ENCODE measurements around the gene RAMP3.
A peak's percentile ranks its signal among the peaks of the same experiment; 100 is the strongest.

The RAMP3 gene

DNA sequence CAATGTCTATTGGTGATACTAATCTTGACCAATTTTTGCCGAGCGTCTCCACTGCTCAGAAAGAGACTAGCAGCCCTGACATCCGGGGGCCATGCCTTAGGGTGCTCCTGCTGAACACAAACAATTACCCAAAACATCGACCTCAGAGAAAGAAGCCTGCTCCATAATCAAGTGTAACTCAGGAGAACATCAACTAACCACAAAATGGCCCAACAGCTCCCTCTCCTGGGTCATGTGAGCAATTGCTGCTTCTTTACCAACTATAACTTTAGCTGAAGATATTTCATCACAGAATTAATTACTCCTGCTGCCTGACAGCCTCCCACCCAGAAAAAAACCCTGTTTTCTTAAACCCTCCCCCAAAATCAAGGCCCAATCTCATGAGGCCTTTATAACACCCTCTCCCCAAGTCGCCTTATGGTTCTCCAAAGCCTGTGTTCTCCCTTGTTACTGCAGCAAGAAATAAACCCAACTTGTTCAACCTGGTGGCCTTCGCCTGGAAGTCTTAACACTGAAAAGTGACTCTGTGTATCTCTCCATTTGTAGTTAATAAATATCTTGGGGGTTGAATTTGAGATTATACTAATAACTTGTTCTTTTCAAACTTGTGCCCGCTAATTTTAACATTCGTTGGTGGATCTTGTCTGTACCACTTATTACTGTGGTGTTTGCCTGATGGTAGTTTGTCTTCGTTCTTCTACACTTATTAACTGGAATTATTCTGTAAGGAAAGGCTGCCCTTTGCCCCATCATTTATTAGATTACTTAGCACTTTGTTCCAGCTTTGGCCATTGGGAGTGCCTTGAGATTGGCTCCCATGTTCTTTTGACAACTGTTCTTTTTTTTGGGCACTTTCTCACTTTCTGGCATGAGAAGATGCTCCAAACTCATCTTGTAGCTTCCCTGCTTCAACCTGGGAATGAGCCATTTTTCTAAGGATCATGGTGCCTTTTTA lies 21.2 kb upstream of the RAMP3 start:
- peak; percentile 84 to 88 for DNase-seq (ENCODE audit: low read depth in 1 of 2, low spot score in 1 of 2)
- in situ Hi-C loops (cut with HindIII; ENCODE audit: low pct_unique_long_range_greater_than_20kb, low sequenced_read_pairs), result no loop called here
- no peak for TF ChIP-seq JUND (IDR thresholded peaks at IDR 0.05; ENCODE audit: low read depth)

DNA sequence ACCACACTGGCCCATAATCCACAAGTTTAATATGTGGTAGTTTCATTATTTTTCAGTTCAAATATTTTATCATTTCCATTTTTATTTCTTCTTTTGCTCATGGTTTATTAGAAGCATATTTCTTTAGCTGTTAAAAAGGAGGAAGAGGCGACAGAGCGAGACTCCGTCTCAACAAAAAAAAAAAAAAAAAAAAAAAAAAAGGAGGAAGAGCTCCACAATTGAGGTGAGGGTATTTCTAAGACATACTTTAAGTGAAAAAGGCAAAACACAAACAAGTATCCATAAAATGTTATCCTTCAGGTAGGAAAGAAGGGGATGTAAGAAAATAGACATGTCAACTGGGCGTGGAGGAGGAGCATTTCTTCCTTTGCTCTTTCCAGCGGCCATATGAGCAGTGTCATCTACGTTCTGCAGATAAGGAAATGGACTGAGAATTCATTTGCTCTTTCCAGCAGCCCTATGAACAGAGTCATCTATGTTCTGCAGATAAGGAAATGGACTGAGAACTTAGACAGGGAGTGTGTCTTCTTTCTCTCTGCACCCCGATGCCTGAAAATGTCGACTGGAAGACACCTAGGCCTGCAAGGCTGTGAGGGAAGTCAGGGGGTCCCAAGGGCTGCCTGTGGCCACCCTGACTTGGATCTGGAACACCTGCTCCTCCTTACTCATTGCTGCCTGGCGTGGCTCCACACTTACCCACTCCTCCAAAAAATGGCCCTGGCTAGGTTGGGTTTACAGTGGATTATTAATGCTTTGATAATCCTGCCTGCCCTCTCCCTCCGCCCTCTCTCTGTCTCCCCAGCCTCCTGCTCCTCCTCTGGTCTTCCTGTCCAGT lies 18.9 kb upstream of the RAMP3 start:
- TF ChIP-seq JUND (IDR thresholded peaks at IDR 0.05; ENCODE audit: low read depth), result no peak
- DNase-seq (ENCODE audit: low read depth in 1 of 2, low spot score in 1 of 2), result no peak
- in situ Hi-C loops (cut with HindIII; ENCODE audit: low pct_unique_long_range_greater_than_20kb, low sequenced_read_pairs), result no loop called here

DNA sequence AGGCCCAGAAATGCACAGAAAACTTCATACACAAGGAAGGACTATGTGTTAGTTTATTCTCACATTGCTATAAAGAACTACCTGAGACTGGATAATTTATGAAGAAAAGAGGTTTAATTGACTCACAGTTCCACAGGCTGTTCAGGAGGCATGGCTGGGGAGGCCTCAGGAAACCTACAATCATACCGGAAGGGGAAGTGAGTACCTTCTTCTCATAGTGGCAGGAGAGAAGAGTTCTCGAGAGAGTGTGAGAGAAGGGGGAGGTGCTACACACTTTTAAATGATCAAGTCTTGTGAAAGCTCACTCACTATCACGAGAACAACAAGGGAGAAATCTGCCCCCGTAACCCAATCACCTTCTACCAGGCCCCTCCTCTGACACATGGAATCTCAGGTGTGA lies 16.8 kb upstream of the RAMP3 start:
- in situ Hi-C loops (cut with HindIII; ENCODE audit: low pct_unique_long_range_greater_than_20kb, low sequenced_read_pairs), result no loop called here
- TF ChIP-seq JUND (IDR thresholded peaks at IDR 0.05; ENCODE audit: low read depth), result no peak
- no peak for DNase-seq (ENCODE audit: low read depth in 1 of 2, low spot score in 1 of 2)

DNA sequence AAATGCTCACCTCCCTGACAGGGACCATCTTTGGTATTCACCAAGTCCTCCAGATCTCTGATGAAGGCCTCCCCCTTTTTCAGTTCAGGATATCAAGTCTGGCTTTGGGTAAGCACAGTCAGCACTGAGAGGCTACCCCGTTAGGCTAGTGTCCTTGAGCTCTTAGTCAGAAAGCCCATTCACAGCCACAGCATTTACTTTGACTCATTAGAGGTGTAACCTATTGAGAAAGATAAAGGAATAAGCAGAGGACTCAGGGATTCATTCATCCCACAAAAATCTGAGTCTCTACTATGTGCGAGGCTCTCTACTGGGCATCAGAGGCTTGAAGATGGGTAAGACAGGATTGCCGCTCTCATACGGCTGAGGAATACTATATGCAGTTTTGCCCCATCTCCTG lies 14.0 kb upstream of the RAMP3 start:
- in situ Hi-C loops (cut with HindIII; ENCODE audit: low pct_unique_long_range_greater_than_20kb, low sequenced_read_pairs), result no loop called here
- DNase-seq (ENCODE audit: low read depth in 1 of 2, low spot score in 1 of 2), result no peak
- no peak for TF ChIP-seq JUND (IDR thresholded peaks at IDR 0.05; ENCODE audit: low read depth)

- no peak for TF ChIP-seq JUND (IDR thresholded peaks at IDR 0.05; ENCODE audit: low read depth)
- no peak for DNase-seq (ENCODE audit: low read depth in 1 of 2, low spot score in 1 of 2)
- in situ Hi-C loops (cut with HindIII; ENCODE audit: low pct_unique_long_range_greater_than_20kb, low sequenced_read_pairs), result no loop called here
These were observed 11.7 kb upstream of the RAMP3 start for GRCh38 chr7:45145881-45146280.

- no peak for DNase-seq (ENCODE audit: low read depth in 1 of 2, low spot score in 1 of 2)
These were observed 10.8 kb upstream of the RAMP3 start for GRCh38 chr7:45146531-45147379.

DNA sequence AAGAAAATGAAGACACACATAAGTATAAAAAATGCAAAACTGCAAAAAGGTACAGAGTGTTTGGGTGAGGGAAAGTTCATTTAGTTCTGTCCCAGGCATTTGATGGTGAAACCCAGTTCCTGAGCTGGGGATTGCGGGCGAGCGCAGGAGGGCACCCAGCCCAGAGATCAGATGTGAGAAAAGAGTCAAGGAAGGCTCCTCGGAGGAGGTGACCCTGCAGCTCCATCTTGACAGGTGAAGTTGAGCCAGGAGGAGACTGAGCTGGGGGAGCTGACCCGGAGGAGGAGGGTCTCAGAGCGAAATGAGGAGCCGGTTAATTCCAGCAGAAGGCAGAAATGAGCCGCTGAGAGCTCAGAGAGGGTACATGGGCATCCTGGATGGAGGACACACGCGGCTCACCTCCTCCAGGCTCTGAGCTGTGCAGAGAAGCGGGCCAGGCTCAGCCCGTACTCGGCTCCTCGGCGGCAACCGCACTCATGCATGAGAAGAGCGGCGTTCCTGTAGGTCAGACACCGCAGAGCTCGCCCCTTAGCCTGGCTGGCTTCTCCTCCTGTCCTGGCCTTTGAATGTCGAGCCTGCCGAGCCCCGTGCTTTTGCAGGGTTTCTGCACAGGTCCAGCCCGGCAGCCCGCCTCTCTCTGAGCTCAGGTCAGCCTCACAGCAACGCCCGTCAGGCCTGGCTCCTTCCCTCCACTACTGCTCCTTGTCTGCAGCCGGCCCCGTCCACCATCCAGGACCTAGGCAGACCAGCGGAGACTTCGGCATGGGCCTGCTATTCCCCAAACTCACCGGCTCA lies 9.5 kb upstream of the RAMP3 start:
- in situ Hi-C loops (cut with HindIII; ENCODE audit: low pct_unique_long_range_greater_than_20kb, low sequenced_read_pairs), result no loop called here
- no peak for DNase-seq (ENCODE audit: low read depth in 1 of 2, low spot score in 1 of 2)
- no peak for TF ChIP-seq JUND (IDR thresholded peaks at IDR 0.05; ENCODE audit: low read depth)

More at GRCh38 chr7:45146531-45147379, 10.8 kb upstream of the RAMP3 start:
- in situ Hi-C loops (cut with HindIII; ENCODE audit: low pct_unique_long_range_greater_than_20kb, low sequenced_read_pairs), result no loop called here
- no peak for TF ChIP-seq JUND (IDR thresholded peaks at IDR 0.05; ENCODE audit: low read depth)

- TF ChIP-seq JUND (IDR thresholded peaks at IDR 0.05; ENCODE audit: low read depth), result no peak
- in situ Hi-C loops (cut with HindIII; ENCODE audit: low pct_unique_long_range_greater_than_20kb, low sequenced_read_pairs), result no loop called here
- DNase-seq (ENCODE audit: low read depth in 1 of 2, low spot score in 1 of 2), result no peak
These were observed 9.0 kb upstream of the RAMP3 start for GRCh38 chr7:45148653-45148973.

GRCh38 chr7:45149606-45150005 lies 8.0 kb upstream of the RAMP3 start:
- no peak for DNase-seq (ENCODE audit: low read depth in 1 of 2, low spot score in 1 of 2)
- no peak for TF ChIP-seq JUND (IDR thresholded peaks at IDR 0.05; ENCODE audit: low read depth)
- in situ Hi-C loops (cut with HindIII; ENCODE audit: low pct_unique_long_range_greater_than_20kb, low sequenced_read_pairs), result no loop called here

- no peak for TF ChIP-seq JUND (IDR thresholded peaks at IDR 0.05; ENCODE audit: low read depth)
- in situ Hi-C loops (cut with HindIII; ENCODE audit: low pct_unique_long_range_greater_than_20kb, low sequenced_read_pairs), result no loop called here
- no peak for DNase-seq (ENCODE audit: low read depth in 1 of 2, low spot score in 1 of 2)
These were observed 7.4 kb upstream of the RAMP3 start for GRCh38 chr7:45150199-45150598.

DNA sequence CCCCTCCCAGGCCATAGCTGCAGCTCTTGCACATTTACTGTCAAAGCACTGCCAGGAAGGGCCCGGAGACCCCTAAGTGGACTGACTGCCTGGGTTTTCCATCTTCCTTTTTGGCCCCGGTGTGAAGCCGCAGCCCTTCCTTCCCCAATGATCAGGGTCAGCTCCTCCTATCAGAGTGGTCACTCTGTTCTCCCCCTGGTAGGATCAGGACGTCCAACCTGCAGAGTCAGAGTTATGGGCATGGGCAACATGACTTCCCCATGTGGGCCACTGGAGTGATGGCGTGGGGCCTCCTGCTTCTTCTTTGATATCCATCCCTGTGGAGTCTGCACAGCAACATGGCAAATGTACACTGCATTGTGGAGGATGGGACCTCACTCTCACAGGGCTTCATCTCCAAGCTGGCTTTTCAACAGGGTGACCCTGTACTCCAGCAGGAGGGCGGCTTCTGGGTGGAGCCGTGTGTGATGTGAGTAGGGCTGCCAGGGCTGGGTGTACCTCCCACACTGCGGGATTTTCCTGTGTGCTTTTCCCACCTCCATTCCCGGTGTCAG lies 6.4 kb upstream of the RAMP3 start:
- DNase-seq (ENCODE audit: low read depth in 1 of 2, low spot score in 1 of 2), result no peak

More for the DNA sequence above, 6.4 kb upstream of the RAMP3 start:
- no peak for TF ChIP-seq JUND (IDR thresholded peaks at IDR 0.05; ENCODE audit: low read depth)
- in situ Hi-C loops (cut with HindIII; ENCODE audit: low pct_unique_long_range_greater_than_20kb, low sequenced_read_pairs), result no loop called here
